PFSK-1 (cell line): ENCODE data around the gene NKX1-2.

ENCODE experiments used
- FOXP2 ChIP-seq: optimal IDR thresholded peaks from 2 replicates; pipeline ENCODE3; 2011; ENCODE audit warnings: borderline replicate concordance, control low read depth, inconsistent platforms; ENCODE audit not compliant: insufficient read depth; ENCODE audit errors: extremely low read length, extremely low read depth
- POLR2AphosphoS5 ChIP-seq: IDR thresholded peaks from 2 replicates; pipeline ENCODE4 v1.6.1; 2012; ENCODE audit warnings: low read depth, mild to moderate bottlenecking, control low read depth, low read length, moderate library complexity
- SIN3A ChIP-seq: IDR thresholded peaks from 2 replicates; pipeline ENCODE4 v1.6.1; 2012; ENCODE audit warnings: mild to moderate bottlenecking, low read length, moderate library complexity, borderline replicate concordance; ENCODE audit not compliant: insufficient read depth
- TAF1 ChIP-seq: IDR thresholded peaks from 2 replicates; pipeline ENCODE4 v1.6.1; 2012; ENCODE audit warnings: low read length, control low read depth, borderline replicate concordance; ENCODE audit not compliant: insufficient read depth
- TF ChIP-seq, protein P1 (sequence below), 2 experiments: IDR thresholded peaks; 2 replicates each; pipeline versions ENCODE4 v1.6.1 to v1.8.0; 2011 to 2012; ENCODE audit warnings: low read depth in 2 of 2, low read length in 2 of 2, control low read depth in 1 of 2, inconsistent platforms in 1 of 2, mild to moderate bottlenecking in 1 of 2, moderate library complexity in 1 of 2; ENCODE audit not compliant: insufficient read depth in 1 of 2

The NKX1-2 gene

DNA sequence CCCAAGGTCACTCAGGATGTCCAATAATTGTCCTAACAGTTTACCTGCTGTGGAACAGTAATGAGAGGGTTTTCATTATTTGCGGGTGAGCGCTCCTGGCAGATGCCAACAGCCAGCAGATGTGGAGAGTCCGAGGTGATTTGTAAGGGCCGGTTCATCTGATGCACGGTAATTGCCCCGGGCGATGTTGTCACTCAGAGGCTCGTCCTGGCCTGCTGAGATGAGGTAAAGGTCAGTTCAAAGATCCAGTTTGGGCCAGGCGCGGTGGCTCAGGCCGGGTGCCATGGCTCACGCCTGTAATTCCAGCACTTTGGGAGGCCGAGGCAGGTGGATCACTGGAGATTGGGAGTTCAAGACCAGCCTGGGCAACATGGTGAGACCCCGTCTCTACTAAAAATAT is 28.7 kb upstream of the NKX1-2 start:
- no peak for TF ChIP-seq POLR2AphosphoS5
- TF ChIP-seq SIN3A: no peak
- TF ChIP-seq, protein P1, sequence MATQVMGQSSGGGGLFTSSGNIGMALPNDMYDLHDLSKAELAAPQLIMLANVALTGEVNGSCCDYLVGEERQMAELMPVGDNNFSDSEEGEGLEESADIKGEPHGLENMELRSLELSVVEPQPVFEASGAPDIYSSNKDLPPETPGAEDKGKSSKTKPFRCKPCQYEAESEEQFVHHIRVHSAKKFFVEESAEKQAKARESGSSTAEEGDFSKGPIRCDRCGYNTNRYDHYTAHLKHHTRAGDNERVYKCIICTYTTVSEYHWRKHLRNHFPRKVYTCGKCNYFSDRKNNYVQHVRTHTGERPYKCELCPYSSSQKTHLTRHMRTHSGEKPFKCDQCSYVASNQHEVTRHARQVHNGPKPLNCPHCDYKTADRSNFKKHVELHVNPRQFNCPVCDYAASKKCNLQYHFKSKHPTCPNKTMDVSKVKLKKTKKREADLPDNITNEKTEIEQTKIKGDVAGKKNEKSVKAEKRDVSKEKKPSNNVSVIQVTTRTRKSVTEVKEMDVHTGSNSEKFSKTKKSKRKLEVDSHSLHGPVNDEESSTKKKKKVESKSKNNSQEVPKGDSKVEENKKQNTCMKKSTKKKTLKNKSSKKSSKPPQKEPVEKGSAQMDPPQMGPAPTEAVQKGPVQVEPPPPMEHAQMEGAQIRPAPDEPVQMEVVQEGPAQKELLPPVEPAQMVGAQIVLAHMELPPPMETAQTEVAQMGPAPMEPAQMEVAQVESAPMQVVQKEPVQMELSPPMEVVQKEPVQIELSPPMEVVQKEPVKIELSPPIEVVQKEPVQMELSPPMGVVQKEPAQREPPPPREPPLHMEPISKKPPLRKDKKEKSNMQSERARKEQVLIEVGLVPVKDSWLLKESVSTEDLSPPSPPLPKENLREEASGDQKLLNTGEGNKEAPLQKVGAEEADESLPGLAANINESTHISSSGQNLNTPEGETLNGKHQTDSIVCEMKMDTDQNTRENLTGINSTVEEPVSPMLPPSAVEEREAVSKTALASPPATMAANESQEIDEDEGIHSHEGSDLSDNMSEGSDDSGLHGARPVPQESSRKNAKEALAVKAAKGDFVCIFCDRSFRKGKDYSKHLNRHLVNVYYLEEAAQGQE (IDR thresholded peaks at IDR 0.05; ENCODE audit: insufficient read depth in 1 of 2, low read depth in 2 of 2, low read length in 2 of 2): no peak
- TF ChIP-seq TAF1: no peak
- no peak for TF ChIP-seq FOXP2

DNA sequence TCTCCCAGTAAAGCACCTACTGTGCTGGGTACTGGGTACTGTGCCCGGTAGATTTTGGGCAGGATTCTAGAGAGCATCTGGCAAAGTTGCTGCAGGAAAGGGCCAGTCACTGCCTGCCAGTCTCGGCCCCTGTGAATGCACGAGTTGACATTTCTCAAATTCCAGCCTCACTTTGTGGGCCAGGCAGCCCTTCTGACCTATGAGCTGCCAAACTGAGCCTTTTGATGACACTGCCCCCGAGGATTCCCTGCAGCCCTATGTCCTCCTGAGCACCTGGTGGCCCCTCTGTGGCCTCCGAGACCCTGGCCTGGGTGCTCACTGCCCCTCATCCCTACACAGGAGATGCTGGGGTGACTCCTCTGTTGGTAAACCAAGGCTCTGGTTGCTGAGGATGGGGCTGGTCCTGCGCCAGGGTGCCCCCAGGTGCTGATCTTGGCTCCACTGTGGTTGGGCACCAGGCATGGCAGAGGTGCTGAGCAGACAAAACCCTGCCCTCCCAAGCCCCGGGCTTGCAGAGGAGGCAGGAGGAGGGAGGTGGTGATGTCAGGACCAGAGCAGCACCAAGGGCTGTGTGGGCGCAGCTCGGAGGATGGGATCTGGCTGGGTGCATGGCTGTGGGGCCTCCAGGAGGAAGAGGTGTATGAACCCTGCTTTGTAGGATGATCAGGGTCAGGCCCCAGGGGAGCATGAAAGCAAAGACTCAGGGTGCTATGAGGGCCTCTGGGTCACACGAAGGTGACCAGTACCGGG is 28.0 kb upstream of the NKX1-2 start:
- TF ChIP-seq FOXP2 (no peak), SIN3A (no peak), TAF1 (no peak), POLR2AphosphoS5 (no peak)
- TF ChIP-seq, protein P1 (IDR thresholded peaks at IDR 0.05; ENCODE audit: insufficient read depth in 1 of 2, low read depth in 2 of 2, low read length in 2 of 2): no peak

DNA sequence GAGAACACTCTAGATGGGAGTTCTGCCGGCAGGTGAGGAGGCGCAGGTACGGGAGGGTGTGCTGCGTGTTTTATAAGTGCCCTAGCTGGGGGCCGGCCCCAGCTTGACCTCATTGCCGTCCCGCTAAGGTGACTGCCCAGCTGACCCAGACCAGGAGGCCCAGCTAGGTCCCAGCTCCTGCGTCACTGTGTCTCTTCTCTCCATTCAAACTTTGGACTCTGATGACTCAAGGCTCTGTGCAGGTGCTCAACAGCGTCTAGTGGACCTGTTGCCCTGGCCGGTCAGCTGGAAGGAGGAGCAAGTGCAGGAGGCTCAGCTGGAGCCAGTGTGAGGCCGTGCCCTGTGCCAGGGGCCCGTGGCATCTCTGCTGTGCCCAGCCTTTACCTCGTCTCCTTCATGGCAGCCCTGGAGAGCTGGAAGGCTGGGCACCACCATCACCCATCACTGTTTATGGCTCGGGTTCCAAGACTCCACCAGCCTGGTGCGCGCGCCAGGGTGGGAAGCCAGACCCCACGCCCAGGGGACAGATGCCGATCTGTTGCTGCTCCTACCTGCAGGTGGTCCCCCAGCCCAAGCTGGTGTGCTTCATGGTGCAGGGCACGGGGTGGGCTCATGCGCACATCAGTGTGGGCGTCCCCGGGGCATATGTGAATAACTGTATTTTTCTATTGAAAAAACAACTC is 26.3 kb upstream of the NKX1-2 start:
- TF ChIP-seq SIN3A: no peak
- TF ChIP-seq POLR2AphosphoS5: no peak
- TF ChIP-seq FOXP2: no peak
- TF ChIP-seq, protein P1 (IDR thresholded peaks at IDR 0.05; ENCODE audit: insufficient read depth in 1 of 2, low read depth in 2 of 2, low read length in 2 of 2): no peak

DNA sequence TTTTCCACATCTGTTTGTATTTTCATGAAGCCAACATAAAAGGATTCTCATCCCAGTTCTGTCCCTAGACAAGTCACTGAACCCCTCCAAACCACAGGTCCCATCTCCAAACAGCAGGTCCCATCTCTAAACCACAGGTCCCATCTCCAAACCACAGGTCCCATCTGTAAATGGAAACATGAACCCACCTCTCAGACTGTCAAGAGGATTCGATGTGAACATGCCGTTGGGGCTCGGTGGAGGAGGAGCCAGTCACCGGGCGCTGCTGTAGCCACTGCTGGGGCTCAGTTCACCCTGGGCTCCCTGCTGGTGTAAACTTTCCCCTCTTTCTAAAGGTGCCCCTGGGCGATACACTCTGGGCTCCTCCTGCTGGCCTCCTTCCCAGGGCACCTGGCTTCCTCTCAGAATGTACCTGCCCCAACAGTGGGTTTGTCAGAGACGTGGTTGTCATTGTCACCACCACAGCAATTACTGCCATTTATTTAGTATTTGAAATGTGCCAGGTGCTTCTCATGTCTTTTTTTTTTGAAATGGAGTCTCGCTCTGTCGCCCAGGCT is 24.8 kb upstream of the NKX1-2 start:
- TF ChIP-seq POLR2AphosphoS5 (no peak), FOXP2 (no peak), TAF1 (no peak), SIN3A (no peak)
- TF ChIP-seq, protein P1 (IDR thresholded peaks at IDR 0.05; ENCODE audit: insufficient read depth in 1 of 2, low read depth in 2 of 2, low read length in 2 of 2): no peak
